Esophagus squamous epithelium (tissue), 4 donors: Measurements from ENCODE around the gene BAIAP2.

ENCODE experiments used
- CTCF ChIP-seq, 6 experiments: fragments of 450-650 bp in 4 of 6; fragments of 200-600 bp in 2 of 6; sonication (generic) in 2 of 6; IDR thresholded peaks; one replicate each; pipeline ENCODE4 v1.5.1; 2016 to 2019; ENCODE audit warnings: antibody characterized with exemption in 6 of 6, mild to moderate bottlenecking in 4 of 6, moderate library complexity in 4 of 6
- POLR2A ChIP-seq, 4 donors: fragments of 450-650 bp; IDR thresholded peaks; one replicate each; pipeline ENCODE4 v1.6.1; 2017; ENCODE audit warnings: antibody characterized with exemption in 4 of 4, mild to moderate bottlenecking in 4 of 4, moderate library complexity in 3 of 4

DNA sequence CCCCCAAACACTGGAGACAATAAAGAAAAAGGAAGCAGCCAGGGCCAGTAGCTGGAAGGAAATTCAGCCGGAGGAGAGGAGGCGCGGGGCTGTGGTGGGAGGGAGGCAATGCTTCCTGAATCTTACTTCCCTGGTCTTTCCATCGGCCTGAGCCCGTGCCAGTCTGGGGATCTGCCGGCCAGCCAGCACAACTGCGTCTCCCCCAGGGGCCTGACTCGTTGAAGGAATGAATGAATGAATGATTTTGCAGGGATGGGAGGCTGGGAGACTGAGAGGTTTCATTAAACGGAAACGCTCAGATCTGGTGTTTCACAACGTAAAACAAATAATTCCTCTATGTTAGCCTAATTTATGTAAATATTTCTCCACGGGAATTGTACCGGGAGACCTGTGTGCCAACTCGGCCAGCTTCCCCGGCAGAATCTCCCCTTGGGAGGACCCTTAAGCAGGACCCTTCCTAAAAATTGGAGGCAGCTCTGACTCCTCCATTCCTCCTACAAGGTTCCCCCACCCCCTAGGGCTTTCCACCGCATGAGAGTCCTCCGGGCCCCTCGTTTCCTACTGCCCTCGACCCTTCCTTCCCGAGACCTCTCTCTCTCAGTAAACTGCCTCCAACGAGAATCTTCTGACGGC is 1.3 kb upstream of the BAIAP2 start:
- TF ChIP-seq CTCF (IDR thresholded peaks at IDR 0.05) (no peak), POLR2A (IDR thresholded peaks at IDR 0.05) (no peak)
